D341Med (cell line): ENCODE results near the gene COX4I2.
"Not testable (repeated sequence)": the region's sequence is repeated elsewhere in the genome, so short reads cannot be mapped to it uniquely, and the experiment has no call there.

Source experiments
- DNase-seq: peaks from one replicate; pipeline ENCODE4 v3.0.0; 2012; ENCODE audit warnings: low spot score

COX4I2 gene

GRCh38 chr20:31654534-31654933 is 16.8 kb downstream of the COX4I2 start:
- DNase-seq, result no peak

DNA sequence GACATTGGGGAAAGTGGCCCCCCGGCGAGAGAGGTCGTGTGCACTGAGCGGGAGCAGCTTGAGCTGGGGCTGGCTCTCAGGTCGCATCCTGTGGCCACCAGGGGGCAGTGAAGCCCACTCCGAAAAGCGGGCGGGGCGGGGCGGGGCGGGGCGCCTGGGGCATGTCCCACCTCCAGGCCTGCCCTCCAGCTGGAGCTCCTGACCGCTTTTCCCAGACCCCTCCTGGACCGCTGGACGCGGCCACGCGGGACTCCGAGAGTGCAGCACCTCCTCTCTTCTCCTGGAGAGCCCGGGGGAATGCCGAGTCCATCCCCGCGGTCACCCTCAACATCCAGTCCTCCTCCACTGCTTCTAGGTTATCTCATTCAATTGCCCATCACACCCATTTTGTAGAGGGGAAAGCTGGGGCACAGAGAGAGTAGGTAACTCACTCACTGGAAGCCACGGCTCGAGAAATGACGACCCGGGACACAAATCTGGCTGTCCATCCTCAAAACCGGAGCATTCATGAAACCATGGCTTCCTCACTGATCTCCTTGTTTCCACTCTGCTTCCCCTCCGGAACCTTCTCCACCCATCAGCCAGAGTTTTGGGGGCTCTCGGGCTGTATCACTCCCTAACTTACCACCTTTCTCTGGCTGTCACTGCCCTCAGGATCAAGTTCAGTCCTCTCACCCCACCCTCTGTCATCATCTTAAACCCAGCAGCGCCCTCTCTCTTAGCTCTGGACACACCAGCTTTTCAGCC is 24.1 kb downstream of the COX4I2 start:
- DNase-seq, result peak; percentile 92

GRCh38 chr20:31662372-31662854 is 24.7 kb downstream of the COX4I2 start:
- no peak for DNase-seq

GRCh38 chr20:31663524-31663837 is 25.8 kb downstream of the COX4I2 start:
- DNase-seq, result no peak

GRCh38 chr20:31663838-31664695 is 26.4 kb downstream of the COX4I2 start:
- DNase-seq, result no peak

- no peak for DNase-seq
Observed at GRCh38 chr20:31664696-31665354, 27.1 kb downstream of the COX4I2 start.

GRCh38 chr20:31665753-31666152 is 28.0 kb downstream of the COX4I2 start:
- no peak for DNase-seq

- peak; percentile 50 for DNase-seq
Observed at GRCh38 chr20:31666258-31667042, 28.7 kb downstream of the COX4I2 start.

DNA sequence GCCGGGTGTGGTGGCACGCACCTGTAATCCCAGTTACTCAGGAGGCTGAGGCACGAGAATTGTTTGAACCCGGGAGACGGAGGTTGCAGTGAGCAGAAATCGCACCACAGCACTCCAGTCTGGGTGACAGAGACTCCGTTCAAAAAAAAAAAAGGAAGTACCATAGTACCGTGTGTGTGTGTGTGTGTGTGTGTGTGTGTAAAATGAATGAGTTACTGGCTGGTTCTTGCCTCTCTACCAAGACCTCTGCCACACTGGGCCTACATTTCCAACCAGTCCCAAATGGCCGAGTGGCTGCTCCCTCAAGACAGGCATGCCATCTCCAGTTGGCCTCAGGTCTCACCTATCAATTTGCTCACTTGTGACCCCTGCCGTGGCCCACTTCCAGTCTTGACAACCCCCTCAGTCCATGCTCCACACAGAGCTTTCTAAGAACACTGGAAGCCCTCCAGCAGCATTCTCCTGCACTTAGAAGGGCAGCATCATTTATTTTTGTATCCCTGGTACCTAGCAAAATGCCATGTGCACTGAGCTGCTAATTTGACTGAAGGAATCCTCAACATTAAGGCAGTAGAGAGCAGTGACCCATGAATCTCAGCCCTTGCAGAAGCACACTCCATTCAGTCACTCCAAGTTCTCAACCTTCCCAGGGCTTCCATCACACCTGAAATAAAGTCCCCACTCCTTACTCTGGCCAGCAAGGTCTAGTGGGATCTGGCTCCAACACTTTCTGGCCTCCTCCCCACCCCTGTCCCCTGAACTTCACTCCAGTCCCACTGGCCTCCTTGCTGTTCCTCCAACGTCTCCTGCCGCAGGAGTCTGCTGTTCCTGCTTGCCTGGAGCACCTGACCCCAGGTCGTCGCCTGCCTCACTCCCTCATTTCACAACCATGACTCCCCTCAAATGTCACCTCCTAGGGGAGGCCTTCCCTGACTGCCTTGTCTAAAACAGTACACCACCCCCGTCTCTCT is 29.9 kb downstream of the COX4I2 start:
- no peak for DNase-seq

GRCh38 chr20:31668944-31669343 is 31.2 kb downstream of the COX4I2 start:
- DNase-seq, result not testable (repeated sequence)

- DNase-seq, result no peak
Observed at GRCh38 chr20:31669876-31670275, 32.2 kb downstream of the COX4I2 start.

DNA sequence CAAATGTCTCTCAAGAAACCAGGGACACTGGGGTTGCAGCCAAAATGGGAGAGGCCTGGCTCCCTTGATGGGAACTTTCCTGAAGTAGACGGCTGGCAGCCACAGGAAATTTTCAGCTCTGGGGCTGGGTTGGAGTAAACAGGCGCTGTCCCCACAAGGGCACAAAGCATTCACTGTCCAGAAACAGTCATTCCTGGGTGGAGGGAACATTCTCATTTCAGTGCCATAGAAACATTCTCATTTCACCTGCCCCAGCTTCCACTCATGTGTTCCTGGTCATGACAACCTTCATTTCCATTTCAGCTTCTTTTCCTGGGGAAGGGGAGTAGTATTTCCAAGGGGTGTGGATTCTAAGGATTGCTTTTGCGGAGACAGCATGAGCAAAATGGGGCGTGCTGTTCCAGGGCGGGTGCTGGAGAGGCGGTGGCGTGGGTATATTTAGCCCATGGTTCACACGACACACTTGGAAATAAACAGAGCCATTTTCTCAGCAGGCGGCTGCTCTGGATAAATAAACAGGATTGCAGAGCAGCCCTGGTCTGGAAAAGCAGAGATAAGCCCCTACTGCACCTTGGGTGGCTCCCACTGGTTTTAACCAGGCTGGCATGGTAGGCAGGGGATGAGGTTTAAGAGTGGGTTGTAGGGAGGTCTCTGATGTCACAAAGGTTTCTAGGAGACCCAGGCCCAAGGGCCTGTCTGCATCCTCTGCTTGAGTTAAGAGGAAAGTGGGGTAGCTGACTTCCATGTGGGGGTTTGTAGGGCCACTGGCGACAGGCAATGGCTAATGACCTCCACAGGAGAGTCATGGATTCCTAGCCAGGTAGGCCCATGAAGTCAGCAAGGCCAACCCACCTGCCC is 32.9 kb downstream of the COX4I2 start:
- no peak for DNase-seq

DNA sequence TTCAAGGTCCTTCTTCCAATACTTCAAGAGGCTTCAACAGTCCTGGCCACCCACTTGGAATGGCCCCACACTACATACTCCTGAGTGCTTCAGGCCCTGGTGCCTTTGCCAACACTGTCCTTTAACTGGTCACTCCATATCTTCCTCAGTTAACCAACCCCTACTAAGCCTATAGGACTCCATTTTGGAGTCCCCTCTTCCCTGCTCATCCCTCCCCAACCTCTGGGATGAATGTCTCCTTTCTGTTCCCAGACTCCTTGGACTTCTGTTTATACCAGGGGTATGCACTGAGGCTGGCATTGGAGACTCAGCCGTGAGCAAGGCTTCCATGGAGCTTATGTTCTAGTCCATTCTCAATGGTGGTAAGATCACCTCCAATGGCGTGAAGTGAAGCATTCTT is 33.6 kb downstream of the COX4I2 start:
- DNase-seq, result no peak

- no peak for DNase-seq
Observed at GRCh38 chr20:31673435-31673834, 35.7 kb downstream of the COX4I2 start.

GRCh38 chr20:31673943-31674463 is 36.3 kb downstream of the COX4I2 start:
- no peak for DNase-seq

DNA sequence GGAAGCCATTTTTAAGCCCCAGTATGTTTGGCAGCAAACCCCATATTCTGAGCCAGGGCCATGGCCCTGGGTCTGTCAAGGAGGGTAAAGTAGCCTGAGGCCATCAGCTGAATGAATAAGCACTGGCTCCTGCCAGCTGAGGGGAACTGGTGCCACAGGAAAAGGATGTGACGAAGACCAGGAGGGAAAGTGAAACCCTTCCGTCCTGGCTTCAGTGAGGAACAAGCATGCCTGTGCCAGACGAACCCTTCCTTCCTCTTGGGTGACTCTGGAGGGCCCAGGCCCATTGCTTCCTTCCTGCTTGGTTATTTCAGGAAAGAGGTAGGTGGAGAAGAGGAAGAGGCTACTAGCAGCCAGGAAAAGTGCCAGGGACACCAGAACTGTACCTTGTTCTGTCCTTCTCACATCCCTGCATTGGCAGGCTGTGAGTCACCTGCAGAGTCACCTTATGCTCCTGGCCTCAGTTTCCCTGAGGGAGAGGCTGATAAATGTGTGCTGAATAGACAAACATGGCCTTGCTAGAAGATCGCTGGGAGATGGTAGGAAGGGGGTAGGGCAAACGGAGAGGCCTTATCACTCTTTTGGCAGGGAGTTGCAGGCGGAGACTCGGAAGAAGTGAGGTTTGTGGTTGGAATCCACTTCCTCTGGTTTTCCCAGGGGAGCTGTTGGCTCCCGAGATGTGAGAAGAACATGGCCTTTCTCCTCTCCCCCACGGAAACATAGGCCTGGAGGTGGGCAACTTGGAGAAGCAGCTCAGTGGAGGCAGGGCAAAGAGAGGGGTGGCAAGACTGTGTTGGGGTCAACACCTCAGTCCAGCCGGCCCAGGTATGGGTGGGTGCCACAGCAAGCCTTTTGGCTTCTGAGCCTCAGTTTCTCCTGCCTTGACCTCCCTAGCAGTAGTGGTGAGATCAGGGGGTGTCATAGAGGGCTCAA is 37.4 kb downstream of the COX4I2 start:
- no peak for DNase-seq

- peak; percentile 64 for DNase-seq
Observed at GRCh38 chr20:31675828-31676608, 38.3 kb downstream of the COX4I2 start.

- DNase-seq, result no peak
Observed at GRCh38 chr20:31676609-31676989, 38.9 kb downstream of the COX4I2 start.
